ENCODE data around the gene SH2D3C. TPM values are rescaled to one million over a fixed set of nuclear protein-coding genes. Genes with fewer than 3 reads are reported as not detected.

Gene SH2D3C
- total RNA-seq, 1 donor from 2014 or later, result not detected

GRCh38 chr9:127715470-127716337 lies 62.8 kb downstream of the SH2D3C start, which contains the start of the genes PTRH1 and TTC16:
Gene PTRH1 (minus strand): TSS chr9:127715663. CDS start chr9:127715639, 24 bp downstream.
Gene TTC16 (plus strand): TSS chr9:127716079. CDS start chr9:127716146, 67 bp downstream.
- no peak for FAIRE-seq
- no peak for TF ChIP-seq CTCF (IDR thresholded peaks at IDR 0.05; ENCODE audit: insufficient read depth, low read length, severe bottlenecking)

GRCh38 chr9:127714951-127715469 lies 63.5 kb downstream of the SH2D3C start:
- DNase-seq (ENCODE audit: low read depth) (no peak), FAIRE-seq (no peak)
- TF ChIP-seq CTCF (IDR thresholded peaks at IDR 0.05; ENCODE audit: insufficient read depth, low read length, severe bottlenecking), result no peak
- peaks cover 3% of the 10 kb centered on the region for H3K36me3 ChIP-seq (ENCODE audit: control insufficient read depth, insufficient read depth, low read length)
- H3K4me3 ChIP-seq (ENCODE audit: low read depth, low read length), result peak overlapping the region; percentile 93
- H3K27me3 ChIP-seq (ENCODE audit: control insufficient read depth, insufficient read depth, low read length), result no peaks in the 10 kb centered on the region

More at GRCh38 chr9:127715470-127716337, 62.8 kb downstream of the SH2D3C start, which contains the start of the genes PTRH1 and TTC16:
- Histone ChIP-seq H3K27me3 (ENCODE audit: control insufficient read depth, insufficient read depth, low read length) (no peaks in the 10 kb centered on the region), H3K4me3 (ENCODE audit: low read depth, low read length) (peak within 1 kb of the TSS; percentile 93), H3K36me3 (ENCODE audit: control insufficient read depth, insufficient read depth, low read length) (peaks cover 3% of the 10 kb centered on the region)
- peak; percentile 84 for DNase-seq (ENCODE audit: low read depth)

GRCh38 chr9:127714020-127714750 lies 64.3 kb downstream of the SH2D3C start:
- DNase-seq (ENCODE audit: low read depth) (no peak), FAIRE-seq (no peak)
- H3K36me3 ChIP-seq (ENCODE audit: control insufficient read depth, insufficient read depth, low read length), result peaks cover 3% of the 10 kb centered on the region
- peak overlapping the region; percentile 93 for H3K4me3 ChIP-seq (ENCODE audit: low read depth, low read length)
- no peaks in the 10 kb centered on the region for H3K27me3 ChIP-seq (ENCODE audit: control insufficient read depth, insufficient read depth, low read length)
- TF ChIP-seq CTCF (IDR thresholded peaks at IDR 0.05; ENCODE audit: insufficient read depth, low read length, severe bottlenecking), result no peak

GRCh38 chr9:127712867-127713266 lies 65.6 kb downstream of the SH2D3C start:
- Histone ChIP-seq H3K36me3 (ENCODE audit: control insufficient read depth, insufficient read depth, low read length) (peaks cover 3% of the 10 kb centered on the region), H3K4me3 (ENCODE audit: low read depth, low read length) (no peak overlapping the region), H3K27me3 (ENCODE audit: control insufficient read depth, insufficient read depth, low read length) (no peaks in the 10 kb centered on the region)
- TF ChIP-seq CTCF (IDR thresholded peaks at IDR 0.05; ENCODE audit: insufficient read depth, low read length, severe bottlenecking), result no peak
- DNase-seq (ENCODE audit: low read depth), result no peak
- no peak for FAIRE-seq

GRCh38 chr9:127712371-127712770 lies 66.1 kb downstream of the SH2D3C start:
- no peak for TF ChIP-seq CTCF (IDR thresholded peaks at IDR 0.05; ENCODE audit: insufficient read depth, low read length, severe bottlenecking)
- H3K4me3 ChIP-seq (ENCODE audit: low read depth, low read length), result no peak overlapping the region
- peaks cover 3% of the 10 kb centered on the region for H3K36me3 ChIP-seq (ENCODE audit: control insufficient read depth, insufficient read depth, low read length)
- no peak for DNase-seq (ENCODE audit: low read depth)
- peak; percentile 7 for FAIRE-seq
- H3K27me3 ChIP-seq (ENCODE audit: control insufficient read depth, insufficient read depth, low read length), result no peaks in the 10 kb centered on the region
